TTC549 (cell line): ENCODE results near the gene STYK1.
"Not testable (repeated sequence)": the region's sequence is repeated elsewhere in the genome, so short reads cannot be mapped to it uniquely, and the experiment has no call there.

Experiments used
- FAIRE-seq: peaks from 2 replicates; lab custom pipeline; 2012; peaks lifted over from hg19 to GRCh38; lab: Jason Lieb, UNC

STYK1 gene

GRCh38 chr12:10620078-10620779, 53.6 kb downstream of the STYK1 start:
- no peak for FAIRE-seq

GRCh38 chr12:10618338-10618987, 55.4 kb downstream of the STYK1 start:
- FAIRE-seq = no peak

GRCh38 chr12:10617863-10618262, 56.0 kb downstream of the STYK1 start:
- FAIRE-seq = no peak

- FAIRE-seq = no peak
Measured at GRCh38 chr12:10615532-10615931, 58.3 kb downstream of the STYK1 start.

GRCh38 chr12:10614056-10614370, 59.8 kb downstream of the STYK1 start:
- FAIRE-seq = no peak

GRCh38 chr12:10613349-10614055, 60.4 kb downstream of the STYK1 start, which contains the start of gene MAGOHB:
TSS of gene MAGOHB (minus strand) at chr12:10613609. CDS start at chr12:10613532, 77 bp downstream.
- peak; percentile 88 for FAIRE-seq

DNA sequence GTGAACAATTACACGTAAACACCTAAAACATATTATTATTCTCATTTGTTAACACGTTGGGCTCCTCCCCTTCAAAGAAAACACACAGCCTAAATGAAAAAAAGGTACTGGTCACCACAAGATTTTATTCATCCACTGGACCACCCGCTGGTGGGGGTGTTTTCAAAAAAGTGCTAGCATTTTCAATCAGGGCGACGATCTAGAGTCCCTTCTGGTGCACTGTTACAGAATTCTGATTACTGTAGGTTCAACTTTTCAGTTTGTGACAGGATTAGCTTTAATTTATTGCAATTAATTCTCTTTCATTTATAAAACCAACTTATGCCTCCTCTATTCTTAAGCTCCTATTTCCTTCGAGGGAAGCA, 60.9 kb downstream of the STYK1 start:
- no peak for FAIRE-seq

GRCh38 chr12:10612110-10612509, 61.7 kb downstream of the STYK1 start:
- no peak for FAIRE-seq

DNA sequence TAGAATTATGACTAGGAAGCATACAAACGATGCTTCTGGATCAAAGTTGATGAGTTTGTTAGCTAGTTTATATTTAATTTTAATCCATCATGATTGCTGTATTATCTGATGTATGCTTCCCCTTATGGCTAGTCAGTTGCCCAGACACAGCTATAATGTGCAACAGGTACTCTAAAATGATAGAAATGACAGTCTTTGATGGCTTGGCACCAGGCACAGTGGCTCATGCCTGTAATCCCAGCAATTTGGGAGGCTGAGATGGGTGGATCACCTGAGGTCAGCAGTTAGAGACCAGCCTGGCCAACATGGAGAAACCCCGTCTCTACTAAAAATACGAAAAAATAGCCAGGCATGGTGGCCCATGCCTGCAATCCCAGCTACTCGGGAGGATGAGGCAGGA, 62.6 kb downstream of the STYK1 start:
- FAIRE-seq = not testable (repeated sequence)

- no peak for FAIRE-seq
Measured at GRCh38 chr12:10610188-10610587, 63.7 kb downstream of the STYK1 start.

DNA sequence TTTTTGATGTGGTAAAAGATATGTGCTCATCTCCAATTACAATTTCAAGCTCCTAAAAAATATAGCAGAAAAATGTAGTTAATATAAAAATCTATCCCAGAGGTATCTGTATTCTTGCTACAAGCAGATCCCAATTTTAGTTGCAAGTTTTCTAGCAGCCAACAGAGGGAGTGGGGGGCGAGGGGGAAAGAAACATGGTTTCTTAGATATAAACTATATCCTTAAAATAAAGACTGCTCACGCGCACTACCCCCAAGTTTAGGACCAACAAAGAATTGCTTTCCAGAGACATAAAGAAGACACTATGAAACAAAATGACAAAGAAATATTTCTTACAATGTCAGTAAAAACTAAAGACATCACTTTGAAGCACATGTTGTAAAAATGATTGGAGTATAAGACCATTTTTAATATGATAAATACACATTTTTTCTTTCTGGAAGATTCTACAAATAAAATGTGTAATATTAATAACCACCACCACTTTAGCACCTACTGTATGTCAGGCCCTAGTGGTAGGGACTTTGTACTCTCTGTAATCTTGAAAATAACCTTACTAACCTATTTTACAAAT, 65.9 kb downstream of the STYK1 start:
- no peak for FAIRE-seq

DNA sequence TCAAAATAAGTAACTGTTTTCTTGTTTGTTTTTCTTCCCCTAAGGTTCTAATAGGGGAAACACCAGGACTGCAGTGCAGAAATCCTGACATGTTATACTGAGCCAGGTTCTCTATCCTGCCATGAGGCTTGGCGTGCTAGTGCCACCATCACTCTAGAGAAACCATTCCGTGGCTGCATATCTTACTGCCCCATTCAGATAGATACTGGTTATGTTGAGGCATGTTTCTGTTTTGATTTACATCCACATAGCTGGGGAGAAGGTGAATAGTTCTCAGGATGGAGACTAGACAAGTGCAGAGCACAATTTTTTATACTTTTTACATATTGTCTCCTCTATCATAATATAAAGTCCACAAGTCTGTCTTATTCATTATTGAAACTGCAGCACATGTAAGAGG, 72.0 kb downstream of the STYK1 start:
- FAIRE-seq = no peak

- no peak for FAIRE-seq
Measured at GRCh38 chr12:10600988-10601387, 72.9 kb downstream of the STYK1 start.

GRCh38 chr12:10595881-10596280, 78.0 kb downstream of the STYK1 start:
- no peak for FAIRE-seq

DNA sequence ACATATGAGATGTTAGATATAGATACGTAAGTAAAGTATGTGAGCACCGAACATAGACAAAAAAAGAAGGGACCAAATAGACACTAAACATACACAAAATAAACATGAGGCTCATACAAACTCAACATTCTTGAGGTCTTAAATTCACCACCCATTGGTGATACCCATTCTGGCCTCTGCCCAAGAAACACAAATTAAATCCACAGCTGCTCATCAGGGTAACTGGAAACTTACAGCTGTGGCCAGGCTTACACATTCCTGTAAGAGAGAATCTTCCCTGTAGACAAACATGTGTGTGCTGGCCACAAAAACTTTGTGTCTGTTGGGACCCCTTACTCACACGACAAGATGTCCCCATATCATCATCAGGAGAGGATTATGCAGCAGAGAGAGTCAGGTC, 82.9 kb downstream of the STYK1 start:
- FAIRE-seq = no peak

GRCh38 chr12:10584415-10584814, 89.4 kb downstream of the STYK1 start:
- FAIRE-seq = no peak

DNA sequence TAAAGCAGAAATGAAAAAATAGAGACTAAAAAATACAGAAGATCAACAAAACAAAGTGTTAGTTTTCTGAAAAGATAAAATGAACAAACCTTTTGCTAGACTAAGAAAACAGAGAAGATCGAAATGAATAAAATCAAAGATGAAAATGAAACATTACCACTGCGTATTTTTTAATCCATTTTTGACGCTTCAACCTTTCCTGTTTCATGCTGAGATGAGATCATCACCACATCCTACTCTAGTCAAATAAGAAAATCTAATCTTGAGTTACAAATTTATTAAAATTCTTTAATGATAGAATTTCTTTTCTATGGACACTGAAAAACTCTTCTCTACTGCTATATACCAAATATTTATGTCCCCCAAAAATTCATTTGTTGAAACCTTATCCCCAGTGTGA, 91.1 kb downstream of the STYK1 start:
- no peak for FAIRE-seq

GRCh38 chr12:10582133-10582532, 91.7 kb downstream of the STYK1 start:
- FAIRE-seq = not testable (repeated sequence)

- no peak for FAIRE-seq
Measured at GRCh38 chr12:10574307-10574706, 99.5 kb downstream of the STYK1 start.

DNA sequence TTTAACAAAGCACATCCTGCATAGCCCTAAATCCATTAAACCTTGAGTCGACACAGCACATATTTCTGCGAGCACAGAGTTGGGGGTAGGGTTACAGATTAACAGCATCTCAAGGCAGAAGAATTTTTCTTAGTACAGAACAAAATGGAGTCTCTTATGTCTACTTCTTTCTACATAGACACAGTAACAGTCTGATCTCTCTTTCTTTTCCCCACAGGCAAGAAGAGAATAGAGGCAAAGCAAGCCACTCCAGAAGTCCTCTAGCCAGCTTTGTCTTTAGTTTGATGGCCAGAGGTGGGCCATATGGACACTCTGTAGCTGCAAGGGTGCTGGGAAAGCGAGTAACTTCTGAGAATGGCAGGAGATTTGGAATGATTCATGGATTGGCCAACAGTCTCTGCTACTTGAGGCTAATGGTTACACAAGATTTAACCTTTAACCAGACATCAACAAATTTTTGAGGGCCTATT, 101.8 kb downstream of the STYK1 start:
- FAIRE-seq = not testable (repeated sequence)

GRCh38 chr12:10571141-10571540, 102.7 kb downstream of the STYK1 start:
- no peak for FAIRE-seq
